Hematopoietic multipotent progenitor cell (in vitro differentiated cells): Measurements from ENCODE around the gene GPR153. TPM values are rescaled to one million over a fixed set of nuclear protein-coding genes. Genes with fewer than 3 reads are reported as not detected.

Experiments used
- DNase-seq, 3 donors: peaks; one replicate each; pipeline ENCODE4 v3.0.0-alpha.2; 2011 to 2015; ENCODE audit warnings: low read depth in 2 of 3, low spot score in 2 of 3
- total RNA-seq: library from RNA; depleted of rRNA; stranded (reverse); fragments of >200 nt; gene quantifications from one replicate; pipeline ENCODE4 v1.2.3, GENCODE V29; 2012

GPR153 gene
- total RNA-seq, 1 donor = 0.54 TPM

DNA sequence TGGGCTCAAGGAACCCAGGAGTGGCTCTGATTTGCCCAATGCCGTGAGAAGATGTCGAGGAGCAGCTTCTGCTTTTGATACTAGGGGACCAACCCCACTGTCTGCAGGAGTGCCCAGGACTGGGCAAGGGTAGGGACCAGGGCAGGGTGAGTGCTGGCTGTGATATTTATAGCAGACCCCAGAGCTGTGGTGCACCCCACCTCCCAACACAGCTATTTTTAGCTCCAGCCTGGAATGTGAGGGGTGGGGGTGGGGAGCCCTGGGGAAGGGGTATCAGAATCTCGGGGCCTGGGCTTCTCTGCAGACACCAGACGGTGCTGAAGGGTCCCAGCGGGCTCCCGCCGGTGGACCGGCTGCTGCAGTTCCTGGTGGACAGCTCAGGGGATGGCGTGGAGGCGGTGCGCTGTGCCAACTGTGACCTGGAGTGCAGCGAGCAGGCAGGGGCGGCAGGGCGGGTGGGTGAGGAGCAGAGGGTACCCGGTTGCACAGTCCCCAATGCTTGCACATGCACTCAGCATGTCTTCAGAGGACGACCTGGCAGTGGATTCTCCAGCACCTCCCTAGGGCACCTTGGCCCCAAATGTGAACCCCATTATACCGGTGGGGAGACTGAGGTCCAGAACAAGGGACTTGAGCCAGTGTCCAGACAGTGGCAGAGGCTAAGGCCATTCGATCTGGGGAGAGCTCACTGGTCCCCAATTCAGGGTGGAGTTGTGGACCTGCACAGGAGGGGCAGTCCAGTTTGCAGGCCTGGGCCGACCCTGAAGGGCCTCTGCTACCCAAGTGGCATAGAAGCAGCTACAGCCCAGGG is 53.6 kb downstream of the GPR153 start:
- no peak for DNase-seq

DNA sequence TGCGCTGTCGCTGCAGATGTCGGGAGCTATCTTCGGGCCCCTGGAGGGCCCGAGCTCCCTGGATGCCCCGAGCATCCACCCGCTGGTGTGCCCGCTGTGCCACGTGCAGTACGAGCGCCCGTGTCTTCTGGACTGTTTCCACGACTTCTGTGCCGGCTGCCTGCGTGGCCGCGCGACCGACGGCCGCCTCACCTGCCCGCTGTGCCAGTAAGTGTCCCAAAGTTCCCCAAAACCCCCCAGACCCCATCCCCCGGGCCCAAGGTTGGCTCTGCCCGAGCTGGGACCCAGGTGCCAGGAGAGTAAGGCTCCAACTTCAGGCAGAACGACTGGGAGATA is 54.4 kb downstream of the GPR153 start:
- no peak for DNase-seq

- DNase-seq = peak in 2 of 3 donors; percentile 40 to 50
These were observed 54.9 kb downstream of the GPR153 start, which contains the start of gene RNF207 for GRCh38 chr1:6205849-6206519. Gene RNF207 (plus strand): TSS chr1:6206119. CDS start chr1:6206536, 417 bp downstream.

DNA sequence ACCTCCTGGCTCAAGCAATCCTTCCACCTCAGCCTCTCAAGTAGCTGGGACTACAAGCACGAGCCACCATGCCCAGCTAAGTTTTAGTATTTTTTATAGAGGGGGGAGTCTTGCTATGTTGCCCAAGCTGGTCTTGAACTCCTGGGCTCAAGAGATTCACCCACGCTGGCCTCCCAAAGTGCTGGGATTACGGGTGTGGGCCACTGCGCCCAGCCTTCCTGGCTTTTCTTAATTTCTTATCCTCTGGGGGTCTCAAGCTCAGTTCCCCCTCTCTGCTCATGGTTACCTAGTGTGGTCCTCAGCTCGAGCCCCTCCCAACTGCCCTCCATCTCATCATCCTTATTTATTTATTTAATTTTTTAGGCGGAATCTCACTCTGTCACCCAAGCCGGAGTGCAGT is 58.6 kb downstream of the GPR153 start:
- DNase-seq = no peak

DNA sequence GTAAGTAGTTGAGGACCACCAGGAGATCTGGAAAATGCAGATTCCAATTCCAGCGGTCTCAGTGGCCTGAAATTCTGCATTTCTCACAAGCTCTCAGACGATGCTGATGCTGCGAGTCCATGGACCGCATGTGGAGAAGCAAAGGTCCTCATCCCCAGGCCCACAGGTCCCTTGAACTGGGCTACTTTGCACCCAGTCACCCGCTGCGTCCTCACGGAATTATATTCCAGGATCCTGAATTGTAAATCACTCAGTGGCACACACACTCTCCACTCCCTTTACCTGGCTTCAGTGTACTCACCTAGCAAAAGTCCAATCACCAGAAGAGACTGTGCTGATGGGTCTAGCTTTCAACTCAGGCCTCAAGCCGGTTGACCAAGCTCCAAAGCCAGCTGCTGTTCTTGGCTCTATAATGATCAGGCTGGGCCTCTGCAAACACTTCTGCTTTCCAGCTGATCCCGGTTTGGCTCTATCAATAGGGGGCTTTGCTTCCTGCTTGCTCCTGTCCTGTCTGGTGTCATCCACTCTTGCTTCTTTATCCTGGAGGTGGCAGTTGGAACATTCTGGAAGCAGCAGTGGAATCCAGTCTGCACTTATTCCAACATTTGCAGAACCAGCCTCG is 60.6 kb downstream of the GPR153 start:
- DNase-seq = no peak

DNA sequence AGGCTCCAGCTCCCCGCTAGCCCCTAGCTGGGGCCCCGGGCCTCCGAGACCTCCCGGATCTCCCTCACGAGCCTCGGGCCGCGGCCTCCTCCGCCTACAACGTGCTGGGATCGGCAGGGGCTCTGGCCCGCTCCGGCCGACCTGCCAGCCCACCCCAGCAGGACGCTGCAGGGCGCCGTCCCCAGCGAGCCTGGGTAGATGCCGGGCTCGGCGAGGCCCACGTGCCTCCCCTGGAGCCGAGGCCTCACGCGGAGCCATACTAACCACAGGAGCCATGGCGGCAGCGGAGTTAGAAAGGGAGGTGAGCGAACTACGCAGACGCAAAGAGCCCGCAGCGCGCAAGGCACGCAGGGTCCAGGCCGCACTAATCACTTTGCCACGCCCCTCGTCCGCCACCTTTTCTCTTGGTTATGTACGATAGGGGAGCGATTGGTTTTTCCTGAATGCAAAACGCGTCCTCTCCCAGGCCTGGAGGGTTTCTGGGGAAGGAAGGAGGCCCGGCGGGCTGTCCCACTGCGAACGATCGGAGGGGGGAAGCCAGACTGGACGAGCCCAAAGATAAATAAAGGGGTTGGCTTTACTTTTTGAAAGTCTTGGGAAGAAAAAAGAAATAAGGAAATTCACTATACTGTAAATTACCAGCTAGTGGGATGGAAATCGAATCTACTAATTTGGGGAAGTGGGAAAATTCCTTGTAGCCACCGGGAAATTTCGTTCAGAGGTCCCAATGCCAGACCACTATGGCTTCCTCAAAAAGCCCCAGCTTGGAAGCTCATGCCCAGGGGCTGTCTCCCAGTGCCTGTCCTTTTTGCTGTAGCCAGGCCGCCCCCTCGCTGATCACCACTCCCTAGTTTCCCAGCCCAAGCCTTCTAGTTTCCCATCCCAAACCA is 61.4 kb downstream of the GPR153 start, which contains the start of gene RPL22:
Gene RPL22 (minus strand): TSS at position 298 of the 890 bp plus-strand sequence. CDS start 22 bp downstream, at position 276.
- DNase-seq = peak; percentile 89 to 100 (median 99)

DNA sequence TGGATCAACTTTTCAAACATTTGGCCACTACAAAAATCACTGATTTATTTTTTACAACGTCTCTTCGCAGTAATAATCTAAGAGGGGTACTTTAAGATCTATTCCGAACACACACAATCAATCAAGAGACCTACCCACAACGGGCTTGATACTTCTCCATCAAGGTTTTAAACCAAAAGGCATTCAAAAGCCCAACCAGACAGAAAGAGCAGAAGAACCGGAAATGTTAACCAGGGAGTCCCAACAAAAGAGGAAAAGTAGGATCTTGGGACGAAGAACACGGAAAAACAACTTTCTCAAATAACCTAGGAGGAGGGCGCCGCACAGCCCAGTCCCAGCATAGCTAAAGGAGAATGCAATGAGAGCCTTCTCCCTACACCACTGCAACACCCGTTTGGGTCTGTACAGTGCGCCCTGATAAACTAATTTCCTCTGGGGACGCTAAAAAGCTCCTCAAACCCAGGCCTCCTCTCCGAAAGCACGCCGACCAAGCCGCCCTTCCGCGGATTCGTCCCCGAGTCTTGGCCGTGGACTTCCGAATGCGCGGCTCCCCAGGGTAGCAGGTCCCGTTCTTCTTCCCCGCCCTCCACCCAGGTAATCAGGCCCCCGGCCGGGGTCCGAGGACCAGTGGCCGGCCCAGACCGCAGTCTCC is 62.1 kb downstream of the GPR153 start:
- DNase-seq = no peak

GRCh38 chr1:6197746-6198427 is 63.0 kb downstream of the GPR153 start:
- DNase-seq = no peak

Other genes starting within 250 kb of the GPR153 start
- 96.4 TPM for gene KCNAB2, start 215.2 kb downstream of the GPR153 start, total RNA-seq
- gene CHD5, start 80.8 kb downstream of the GPR153 start, total RNA-seq = 0.54 TPM
- gene RPL22, start 61.5 kb downstream of the GPR153 start, total RNA-seq = 68.1 TPM
- gene RNF207, start 55.0 kb downstream of the GPR153 start, total RNA-seq = 2.2 TPM
- gene ICMT, start 25.1 kb downstream of the GPR153 start, total RNA-seq = 31.2 TPM
- gene HES3, start 16.9 kb downstream of the GPR153 start, total RNA-seq = not detected
- 38.8 TPM for gene ACOT7, start 132.7 kb upstream of the GPR153 start, total RNA-seq
- gene HES2, start 158.8 kb upstream of the GPR153 start, total RNA-seq = under 0.01 TPM
- 0.27 TPM for gene ESPN, start 163.7 kb upstream of the GPR153 start, total RNA-seq
- 7.3 TPM for gene TNFRSF25, start 205.1 kb upstream of the GPR153 start, total RNA-seq
- 0.54 TPM for gene PLEKHG5, start 230.6 kb upstream of the GPR153 start, total RNA-seq